Measurements from ENCODE around the gene UBE2J2. TPM values are rescaled to one million over a fixed set of nuclear protein-coding genes. Genes with fewer than 3 reads are reported as not detected.

The UBE2J2 gene
- total and polyA plus RNA-seq, 11 donors, result 23.3 to 53.6 (median 34.7) TPM

DNA sequence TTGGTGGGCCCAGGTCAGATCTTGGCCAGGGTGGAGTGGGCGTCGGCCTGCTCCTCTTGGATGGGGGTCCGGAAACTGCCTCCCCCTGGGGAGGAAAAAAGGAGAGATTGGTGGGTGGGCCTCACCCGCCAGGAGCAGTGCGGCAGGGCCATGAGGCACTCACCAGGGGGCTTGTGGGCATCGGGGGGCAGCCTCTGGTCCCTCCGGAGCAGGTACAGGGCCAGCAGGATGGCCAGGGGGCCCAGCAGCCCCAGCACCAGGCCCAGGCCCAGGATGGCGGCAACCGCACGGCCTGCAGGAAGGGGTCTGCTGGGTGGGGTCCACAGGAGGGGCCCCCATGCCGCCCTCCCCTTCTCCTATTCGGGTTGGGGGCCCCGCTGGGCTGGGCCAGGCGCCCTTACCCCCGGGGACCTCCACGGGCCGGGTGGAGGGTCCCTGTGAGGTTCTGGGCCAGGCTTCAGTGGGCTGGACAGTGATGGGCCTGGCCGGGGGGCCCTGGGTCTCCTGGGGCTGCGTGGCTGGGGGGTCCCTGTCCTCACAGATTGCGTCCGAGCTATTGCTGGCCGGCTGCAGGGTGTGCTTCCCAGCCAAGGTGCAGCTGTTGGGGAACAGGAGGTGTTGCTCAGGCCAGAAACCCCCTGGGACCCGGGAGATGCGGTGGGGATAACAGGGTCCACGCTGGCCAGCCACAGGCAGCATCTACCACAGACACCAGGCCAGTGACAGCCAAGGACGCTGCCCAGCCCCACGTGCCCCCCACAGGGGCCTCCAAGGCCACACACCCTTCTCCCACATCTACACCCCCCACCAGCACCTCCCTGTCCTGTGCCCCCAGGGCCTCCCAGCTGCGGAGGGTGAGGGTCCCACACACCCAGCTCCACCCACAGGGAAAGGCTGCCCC lies 61.9 kb downstream of the UBE2J2 start:
- 77 to 83% (median 80%) methylated on average over 20 to 28 of the region's 28 CpGs for WGBS, 4 donors
- H3K4me3 ChIP-seq, result peak overlapping the region in 9 of 12 donors; percentile 21 to 64 (median 54)
- intact Hi-C loops (cut with DNase I), result loop anchor here in 1 of 10 donors (2.0 kb wide), 1 partner anchor 53 kb away; no protein-coding TSS in a partner anchor
- no peak for TF ChIP-seq POLR2A (IDR thresholded peaks at IDR 0.05)
- TF ChIP-seq, protein P1, sequence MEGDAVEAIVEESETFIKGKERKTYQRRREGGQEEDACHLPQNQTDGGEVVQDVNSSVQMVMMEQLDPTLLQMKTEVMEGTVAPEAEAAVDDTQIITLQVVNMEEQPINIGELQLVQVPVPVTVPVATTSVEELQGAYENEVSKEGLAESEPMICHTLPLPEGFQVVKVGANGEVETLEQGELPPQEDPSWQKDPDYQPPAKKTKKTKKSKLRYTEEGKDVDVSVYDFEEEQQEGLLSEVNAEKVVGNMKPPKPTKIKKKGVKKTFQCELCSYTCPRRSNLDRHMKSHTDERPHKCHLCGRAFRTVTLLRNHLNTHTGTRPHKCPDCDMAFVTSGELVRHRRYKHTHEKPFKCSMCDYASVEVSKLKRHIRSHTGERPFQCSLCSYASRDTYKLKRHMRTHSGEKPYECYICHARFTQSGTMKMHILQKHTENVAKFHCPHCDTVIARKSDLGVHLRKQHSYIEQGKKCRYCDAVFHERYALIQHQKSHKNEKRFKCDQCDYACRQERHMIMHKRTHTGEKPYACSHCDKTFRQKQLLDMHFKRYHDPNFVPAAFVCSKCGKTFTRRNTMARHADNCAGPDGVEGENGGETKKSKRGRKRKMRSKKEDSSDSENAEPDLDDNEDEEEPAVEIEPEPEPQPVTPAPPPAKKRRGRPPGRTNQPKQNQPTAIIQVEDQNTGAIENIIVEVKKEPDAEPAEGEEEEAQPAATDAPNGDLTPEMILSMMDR (IDR thresholded peaks at IDR 0.05), result no peak
- ATAC-seq (no peak), DNase-seq (peak in 4 of 5 donors; percentile 3 to 63 (median 23))
- H3K27me3 ChIP-seq, result peaks cover 2 to 15% (median 10%) of the 10 kb centered on the region in 9 donors
- peaks cover 0 to 13% (median 4%) of the 10 kb centered on the region in 9 donors for H3K36me3 ChIP-seq
- H3K27ac ChIP-seq, result peak overlapping the region in 2 of 12 donors; percentile 42 to 86
- peaks cover 0 to 66% (median 28%) of the 10 kb centered on the region in 12 donors for H3K4me1 ChIP-seq
- H3K9me3 ChIP-seq, result no peaks in the 10 kb centered on the region

DNA sequence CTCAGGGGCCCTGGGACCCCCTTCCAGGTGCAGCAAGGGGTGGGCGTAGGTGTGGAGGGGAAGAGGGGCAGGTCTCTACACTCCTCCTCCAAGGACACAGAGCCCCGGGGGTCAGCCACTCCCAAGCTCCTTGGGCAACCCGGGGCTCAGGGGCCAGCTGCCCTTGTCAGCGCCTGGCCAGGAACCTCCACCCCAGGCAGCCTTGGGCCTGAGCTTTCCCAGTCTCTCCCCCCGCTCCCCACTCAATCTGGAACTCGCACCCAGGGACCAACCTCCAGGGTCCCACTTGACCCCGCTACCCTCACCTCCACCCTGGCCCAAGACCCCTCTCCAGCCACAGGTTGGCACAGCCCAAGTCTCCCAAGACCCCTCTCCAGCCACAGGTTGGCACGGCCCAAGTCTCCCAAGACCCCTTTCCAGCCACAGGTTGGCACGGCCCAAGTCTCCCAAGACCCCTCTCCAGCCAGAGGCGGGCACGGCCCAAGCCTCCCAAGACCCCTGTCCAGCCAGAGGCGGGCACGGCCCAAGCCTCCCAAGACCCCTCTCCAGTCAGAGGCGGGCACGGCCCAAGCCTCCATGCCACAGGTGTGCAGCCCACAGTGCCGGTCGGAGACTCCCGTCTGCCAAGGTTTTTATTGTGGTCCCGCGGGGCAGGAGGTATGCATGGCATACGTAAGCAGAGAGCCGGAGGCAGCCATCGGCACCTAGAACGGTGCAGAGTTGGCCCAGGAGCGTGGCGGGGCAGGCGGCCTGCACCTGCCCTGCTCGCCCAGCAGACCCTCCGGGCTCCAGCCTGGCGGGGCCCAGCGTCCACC lies 62.7 kb downstream of the UBE2J2 start:
- peak in 4 of 5 donors; percentile 7 to 64 (median 20) for DNase-seq
- peaks cover 0 to 68% (median 30%) of the 10 kb centered on the region in 12 donors for H3K4me1 ChIP-seq
- intact Hi-C loops (cut with DNase I), result no loop called here

DNA sequence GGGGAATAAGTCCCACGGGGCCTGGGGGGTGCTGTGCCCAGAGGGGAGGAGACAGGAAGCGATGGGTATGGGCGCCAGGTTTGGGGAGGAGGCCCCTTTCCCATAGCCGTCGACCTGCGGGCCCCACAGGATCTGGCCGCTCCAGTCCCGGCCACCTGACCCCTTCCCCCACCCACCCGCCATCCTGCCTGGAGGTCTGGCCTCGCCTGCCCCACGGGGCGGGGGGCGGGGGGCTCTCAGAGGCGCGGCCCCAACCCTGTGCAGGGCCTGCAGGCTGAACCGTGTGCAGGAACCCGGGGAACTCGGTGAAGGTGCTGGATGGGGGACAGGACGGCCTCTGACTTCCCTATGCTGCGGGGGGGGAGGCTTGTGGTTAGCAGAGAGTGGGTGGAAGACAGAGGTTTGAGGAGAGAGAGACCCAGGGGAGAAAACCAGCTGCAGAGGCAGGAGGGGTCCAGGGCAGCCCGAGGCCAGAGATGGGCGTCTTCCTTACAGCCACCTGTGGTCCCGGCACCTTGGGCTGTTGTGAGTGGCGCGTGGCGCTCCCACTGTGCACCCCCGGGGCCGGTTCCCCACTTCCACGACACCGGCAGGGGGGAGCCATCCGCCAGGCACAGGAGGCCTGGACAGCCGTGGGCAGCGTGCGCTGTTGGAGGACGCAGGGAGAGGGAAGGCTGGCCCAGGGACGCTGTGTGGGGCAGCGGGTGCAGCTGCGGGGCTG lies 64.8 kb downstream of the UBE2J2 start:
- Histone ChIP-seq H3K27ac (peak overlapping the region in 1 of 12 donors; percentile 40), H3K36me3 (no peaks in the 10 kb centered on the region), H3K27me3 (peaks cover 8 to 39% (median 21%) of the 10 kb centered on the region in 9 donors), H3K4me3 (peak overlapping the region in 2 of 12 donors; percentile 15 to 36), H3K4me1 (peaks cover 0 to 50% (median 21%) of the 10 kb centered on the region in 12 donors), H3K9me3 (no peaks in the 10 kb centered on the region)
- intact Hi-C loops (cut with DNase I), result no loop called here
- 56 to 60% (median 57%) methylated on average over 23 to 38 of the region's 38 CpGs for WGBS, 4 donors
- peak in 4 of 5 donors; percentile 18 to 53 (median 26) for DNase-seq
- TF ChIP-seq POLR2A (IDR thresholded peaks at IDR 0.05), result no peak
- TF ChIP-seq, protein P1 (IDR thresholded peaks at IDR 0.05), result no peak
- ATAC-seq, result no peak

More for the DNA sequence above, 62.7 kb downstream of the UBE2J2 start:
- 93 to 94% (median 94%) methylated on average over 26 to 31 of the region's 31 CpGs for WGBS, 4 donors
- TF ChIP-seq, protein P1 (IDR thresholded peaks at IDR 0.05), result no peak
- no peak for TF ChIP-seq POLR2A (IDR thresholded peaks at IDR 0.05)
- peaks cover 8 to 23% (median 19%) of the 10 kb centered on the region in 9 donors for H3K27me3 ChIP-seq
- no peak overlapping the region for H3K27ac ChIP-seq
- H3K36me3 ChIP-seq, result peaks cover 0 to 4% (median 0%) of the 10 kb centered on the region in 9 donors
- no peak overlapping the region for H3K4me3 ChIP-seq
- no peaks in the 10 kb centered on the region for H3K9me3 ChIP-seq
- ATAC-seq, result no peak
